Astrocyte (in vitro differentiated cells and primary cell): ENCODE results near the gene LASP1. TPM values are rescaled to one million over a fixed set of nuclear protein-coding genes. Genes with fewer than 3 reads are reported as not detected.

Source experiments
- DNase-seq: peaks from one replicate; pipeline ENCODE4 v3.0.0-alpha.2; 2010; ENCODE audit warnings: low read depth
- FAIRE-seq: peaks from 2 replicates; lab custom pipeline; 2011; peaks lifted over from hg19 to GRCh38; lab: Jason Lieb, UNC
- H2AFZ ChIP-seq: 2 replicates; pipeline ENCODE4 v1.6.0; 2012; ENCODE audit warnings: low read depth, low read length, inconsistent platforms
- H3K27ac ChIP-seq: 2 replicates; pipeline ENCODE4 v1.5.1; 2011; ENCODE audit warnings: low read depth, low read length, inconsistent platforms
- H3K27me3 ChIP-seq: 2 replicates; pipeline ENCODE4 v1.6.0; 2011; ENCODE audit warnings: low read length, inconsistent platforms; ENCODE audit not compliant: insufficient read depth
- H3K36me3 ChIP-seq: 2 replicates; pipeline ENCODE4 v1.5.1; 2011; ENCODE audit warnings: low read length, inconsistent platforms; ENCODE audit not compliant: insufficient read depth
- H3K4me1 ChIP-seq: 2 replicates; pipeline ENCODE4 v1.5.1; 2011; ENCODE audit warnings: low read length, inconsistent platforms; ENCODE audit not compliant: insufficient read depth
- H3K4me2 ChIP-seq: 2 replicates; pipeline ENCODE4 v1.6.0; 2012; ENCODE audit warnings: low read length, inconsistent platforms
- H3K4me3 ChIP-seq: 2 replicates; pipeline ENCODE4 v1.5.1; 2011; ENCODE audit warnings: low read depth, mild to moderate bottlenecking, low read length, inconsistent platforms; ENCODE audit not compliant: insufficient read depth
- H3K79me2 ChIP-seq: 2 replicates; pipeline ENCODE4 v1.6.0; 2012; ENCODE audit warnings: mild to moderate bottlenecking, low read length, inconsistent platforms; ENCODE audit not compliant: insufficient read depth
- H3K9ac ChIP-seq: 2 replicates; pipeline ENCODE4 v1.6.0; 2012; ENCODE audit warnings: mild to moderate bottlenecking, low read length, inconsistent platforms
- H3K9me3 ChIP-seq: 2 replicates; pipeline ENCODE4 v1.5.1; 2012; ENCODE audit warnings: low read depth, mild to moderate bottlenecking, low read length, inconsistent platforms; ENCODE audit not compliant: insufficient read depth
- H4K20me1 ChIP-seq: 2 replicates; pipeline ENCODE4 v1.6.0; 2012; ENCODE audit warnings: low read length, inconsistent platforms; ENCODE audit not compliant: insufficient read depth
- H3K27ac Mint-ChIP-seq: one replicate; pipeline ENCODE4 v1.8.0; 2021; ENCODE audit warnings: mild to moderate bottlenecking, mixed read lengths; ENCODE audit not compliant: unreplicated experiment
- H3K27me3 Mint-ChIP-seq: one replicate; pipeline ENCODE4 v1.8.0; 2021; ENCODE audit warnings: low read depth, mixed read lengths; ENCODE audit not compliant: unreplicated experiment
- H3K36me3 Mint-ChIP-seq: one replicate; pipeline ENCODE4 v1.8.0; 2021; ENCODE audit warnings: low read depth, mixed read lengths; ENCODE audit not compliant: unreplicated experiment
- H3K4me1 Mint-ChIP-seq: one replicate; pipeline ENCODE4 v1.8.0; 2021; ENCODE audit warnings: low read depth, mixed read lengths; ENCODE audit not compliant: unreplicated experiment
- H3K4me3 Mint-ChIP-seq: one replicate; pipeline ENCODE4 v1.8.0; 2021; ENCODE audit warnings: mild to moderate bottlenecking, moderate library complexity, mixed read lengths; ENCODE audit not compliant: unreplicated experiment
- H3K9me3 Mint-ChIP-seq: one replicate; pipeline ENCODE4 v1.8.0; 2021; ENCODE audit warnings: mild to moderate bottlenecking, mixed read lengths; ENCODE audit not compliant: unreplicated experiment
- CTCF ChIP-seq: IDR thresholded peaks from 2 replicates; pipeline ENCODE4 v1.5.1; 2011; ENCODE audit warnings: low read depth, mild to moderate bottlenecking, inconsistent platforms, low read length, moderate library complexity; ENCODE audit not compliant: insufficient read depth
- EZH2 ChIP-seq: IDR thresholded peaks from 2 replicates; pipeline ENCODE4 v1.6.1; 2012; ENCODE audit warnings: mild to moderate bottlenecking, low read length, inconsistent platforms; ENCODE audit not compliant: insufficient read depth
- total RNA-seq: library from RNA; stranded (reverse); gene quantifications from 2 replicates; pipeline ENCODE4 v1.2.1, GENCODE V29; 2021

Gene LASP1
- total RNA-seq, 1 donor from 2014 or later: 421 TPM

GRCh38 chr17:38906460-38907228 lies 36.8 kb downstream of the LASP1 start:
- peaks cover 26% of the 10 kb centered on the region for H3K36me3 Mint-ChIP-seq
- no peaks in the 10 kb centered on the region for H3K9me3 Mint-ChIP-seq
- Histone ChIP-seq H3K9me3 (no peaks in the 10 kb centered on the region), H3K9ac (peak overlapping the region; percentile 15), H4K20me1 (peaks cover 91% of the 10 kb centered on the region), H3K79me2 (peaks cover 87% of the 10 kb centered on the region), H3K27me3 (no peaks in the 10 kb centered on the region), H2AFZ (no peak overlapping the region), H3K4me3 (no peak overlapping the region), H3K36me3 (peaks cover 36% of the 10 kb centered on the region), H3K27ac (no peak overlapping the region), H3K4me2 (peak overlapping the region; percentile 11), H3K4me1 (peaks cover 13% of the 10 kb centered on the region)
- H3K27ac Mint-ChIP-seq: no peak overlapping the region
- no peak overlapping the region for H3K4me3 Mint-ChIP-seq
- TF ChIP-seq CTCF (no peak), EZH2 (no peak)
- DNase-seq (no peak), FAIRE-seq (no peak)
- H3K27me3 Mint-ChIP-seq: no peaks in the 10 kb centered on the region
- peaks cover 26% of the 10 kb centered on the region for H3K4me1 Mint-ChIP-seq

DNA sequence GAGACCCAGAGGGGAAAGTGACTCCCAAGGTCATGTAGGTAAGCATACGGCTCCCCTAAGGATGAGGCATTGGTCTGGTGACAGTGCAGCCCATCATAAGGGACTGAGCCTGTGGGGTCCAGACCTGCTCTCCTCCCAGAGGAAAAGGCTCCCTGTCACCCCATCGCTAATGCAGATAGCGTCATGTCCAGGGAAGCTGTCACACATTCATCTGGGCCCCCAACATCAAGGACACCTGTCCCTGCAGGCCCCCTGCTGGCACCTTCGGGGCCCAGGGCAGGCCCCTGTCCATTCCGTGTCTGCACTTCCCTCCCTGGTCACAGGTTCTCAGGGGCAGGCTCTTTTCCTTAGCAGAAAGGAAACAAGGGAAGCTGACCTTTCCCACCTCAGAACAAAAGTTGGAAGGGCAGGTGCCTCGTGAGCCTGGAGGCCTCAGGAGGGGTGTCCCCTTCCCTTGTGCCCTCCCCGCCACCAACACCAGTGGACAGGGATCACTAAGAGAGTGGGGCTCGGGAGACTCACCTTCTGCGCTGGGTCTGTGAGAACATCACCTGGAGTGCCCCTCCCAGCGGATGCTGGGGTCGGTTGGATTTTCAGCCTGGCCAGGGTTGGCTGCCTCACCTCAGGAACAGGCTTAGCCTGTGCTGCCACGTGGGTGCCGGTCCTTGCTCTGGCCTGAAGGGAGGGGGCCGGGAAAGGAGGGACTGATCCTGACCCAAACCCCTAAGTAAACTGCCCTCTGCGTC lies 38.2 kb downstream of the LASP1 start:
- H3K9ac ChIP-seq: no peak overlapping the region
- Mint-ChIP-seq H3K4me1 (peaks cover 17% of the 10 kb centered on the region), H3K27me3 (no peaks in the 10 kb centered on the region), H3K9me3 (no peaks in the 10 kb centered on the region), H3K4me3 (no peak overlapping the region), H3K27ac (no peak overlapping the region), H3K36me3 (peaks cover 25% of the 10 kb centered on the region)
- peaks cover 13% of the 10 kb centered on the region for H3K4me1 ChIP-seq
- H3K9me3 ChIP-seq: no peaks in the 10 kb centered on the region
- no peak overlapping the region for H3K4me3 ChIP-seq
- FAIRE-seq: no peak
- H2AFZ ChIP-seq: no peak overlapping the region
- H3K27ac ChIP-seq: no peak overlapping the region
- H3K79me2 ChIP-seq: peaks cover 94% of the 10 kb centered on the region
- H4K20me1 ChIP-seq: peaks cover 95% of the 10 kb centered on the region
- DNase-seq: no peak
- no peaks in the 10 kb centered on the region for H3K27me3 ChIP-seq
- no peak for TF ChIP-seq EZH2
- TF ChIP-seq CTCF: no peak
- H3K36me3 ChIP-seq: peaks cover 32% of the 10 kb centered on the region
- no peak overlapping the region for H3K4me2 ChIP-seq
